COR-L47 (cell line): ENCODE results near the gene CCNYL1.
"Not testable (repeated sequence)": the region's sequence is repeated elsewhere in the genome, so short reads cannot be mapped to it uniquely, and the experiment has no call there.

Experiments used
- DNase-seq: peaks from one replicate; lab custom pipeline; 2025; lab: John Stamatoyannopoulos, UW

CCNYL1 gene

DNA sequence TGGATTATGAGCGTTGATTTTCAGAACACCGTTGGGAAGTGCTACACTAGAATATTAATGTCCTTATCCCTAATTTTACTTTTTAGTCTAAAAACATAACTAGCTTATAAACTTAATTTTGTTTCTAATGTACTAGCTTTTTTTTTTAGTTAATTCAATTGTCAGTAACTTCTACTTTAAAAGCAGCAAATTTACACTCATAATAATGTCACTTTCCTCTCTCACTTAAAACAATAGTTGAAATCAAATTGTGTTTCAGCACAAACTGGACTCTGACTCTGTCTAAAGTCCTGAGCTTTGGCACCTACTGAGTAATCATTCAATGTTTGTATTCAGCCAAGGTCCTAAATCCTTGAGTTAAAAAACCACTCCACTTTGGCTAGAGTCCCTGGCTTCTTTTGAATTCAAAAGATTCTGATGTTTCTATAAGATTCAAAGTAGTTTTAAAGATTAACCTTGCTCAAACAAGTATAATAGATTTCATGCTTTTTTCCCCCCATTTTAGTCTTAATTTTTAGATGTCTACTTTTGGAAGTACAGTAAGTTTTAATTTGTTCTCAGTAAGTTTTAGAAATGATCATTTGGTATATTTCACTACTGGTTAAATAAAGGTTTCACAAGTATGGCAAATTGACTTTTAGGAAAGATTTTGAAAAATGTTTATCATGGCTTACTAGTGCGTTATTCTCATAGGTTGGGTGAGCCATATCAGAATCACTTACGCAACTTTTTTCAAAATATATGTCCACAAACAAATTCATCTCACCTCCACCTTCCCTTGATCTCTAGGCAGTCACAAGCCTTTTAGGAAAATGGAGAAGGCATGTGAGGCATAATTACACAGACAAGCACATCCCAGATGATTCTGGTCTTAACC is 23.4 kb downstream of the CCNYL1 start:
- no peak for DNase-seq

DNA sequence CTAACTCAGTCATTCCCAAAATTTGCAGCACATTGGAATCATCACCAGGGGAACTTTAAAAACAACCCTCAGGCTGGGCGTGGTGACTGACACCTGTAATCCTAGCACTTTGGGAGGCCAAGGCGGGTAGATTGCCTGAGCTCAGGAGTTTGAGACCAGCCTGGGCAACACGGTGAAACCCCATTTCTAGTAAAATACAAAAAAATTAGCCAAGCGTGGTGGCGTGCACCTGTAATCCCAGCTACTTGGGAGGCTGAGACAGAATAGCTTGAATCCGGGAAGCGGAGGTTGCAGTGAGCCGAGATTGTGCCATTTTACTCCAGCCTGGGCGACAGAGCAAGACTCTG is 24.0 kb downstream of the CCNYL1 start:
- DNase-seq, result not testable (repeated sequence)

DNA sequence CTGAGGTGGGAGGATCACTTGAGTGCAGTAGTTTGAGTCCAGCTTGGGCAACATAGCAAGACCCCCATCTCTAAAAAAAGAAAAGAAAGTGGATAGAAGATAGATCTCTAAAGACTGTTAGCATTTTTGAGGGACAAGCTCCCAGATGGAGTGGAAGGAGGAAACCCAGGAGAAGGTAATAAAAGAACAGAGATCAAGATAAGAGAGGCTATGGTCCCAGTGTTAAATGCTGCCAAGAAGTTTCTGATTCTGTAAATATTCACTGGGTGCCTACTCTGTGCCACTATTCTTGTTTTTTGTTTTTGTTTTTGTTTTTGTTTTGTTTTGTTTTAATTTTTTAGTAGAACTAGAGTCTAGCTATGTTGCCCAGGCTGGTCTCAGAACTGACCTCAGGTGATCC is 32.1 kb downstream of the CCNYL1 start:
- DNase-seq, result no peak

DNA sequence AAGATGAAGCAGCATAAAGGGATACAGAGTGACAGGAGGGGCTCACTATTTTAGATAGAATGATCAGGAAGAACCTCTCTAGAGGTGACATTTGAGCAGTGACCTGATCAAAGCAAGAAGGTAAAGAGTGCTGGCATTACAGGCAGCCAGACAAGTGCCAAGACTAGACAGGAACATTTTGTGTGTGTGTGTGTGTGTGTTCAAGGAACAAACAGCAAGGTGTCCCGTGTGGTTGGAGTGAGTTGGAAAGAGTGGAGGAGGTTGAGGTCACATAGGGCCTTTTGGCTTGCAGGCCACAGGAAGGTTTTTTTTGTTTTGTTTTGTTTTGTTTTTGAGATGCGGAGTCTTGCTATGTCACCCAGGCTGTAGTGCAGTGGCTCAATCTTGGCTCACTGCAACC is 32.6 kb downstream of the CCNYL1 start:
- no peak for DNase-seq

DNA sequence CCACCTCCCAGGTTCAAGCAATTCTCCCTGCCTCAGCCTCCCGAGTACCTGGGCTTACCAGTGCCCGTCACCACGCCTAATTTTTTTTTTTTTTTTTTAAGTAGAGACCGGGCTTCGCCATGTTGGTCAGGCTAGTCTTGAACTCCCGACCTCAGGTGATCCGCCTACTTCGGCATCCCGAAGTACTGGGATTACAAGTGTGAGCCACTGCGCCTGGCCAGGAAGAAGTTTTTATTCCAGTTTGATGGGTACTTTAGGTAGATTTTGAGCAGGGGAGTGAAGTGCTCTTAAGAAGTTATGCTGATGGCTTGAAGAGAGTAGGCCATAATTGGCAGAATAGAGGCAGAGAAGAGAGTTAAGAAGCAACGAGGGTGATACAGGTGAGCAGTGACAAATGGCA is 33.0 kb downstream of the CCNYL1 start:
- no peak for DNase-seq

DNA sequence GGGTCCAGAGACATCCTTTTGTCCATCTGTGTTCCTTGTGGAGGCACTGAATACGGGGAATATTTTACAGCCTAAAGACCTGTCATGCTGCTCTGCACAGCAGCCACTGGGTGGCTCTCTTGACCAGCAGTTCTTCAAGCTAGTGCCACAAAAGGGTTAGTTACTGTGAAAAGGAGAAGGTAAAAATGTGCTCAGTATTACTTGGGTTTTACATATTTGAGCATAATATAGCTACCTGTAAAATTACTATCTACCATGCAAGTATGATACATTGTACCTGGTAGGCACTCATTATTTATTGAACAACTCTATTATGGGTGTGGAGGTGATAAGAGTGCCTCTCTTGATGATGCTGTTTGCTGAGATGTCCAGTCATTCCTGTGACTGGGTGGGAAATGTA is 34.7 kb downstream of the CCNYL1 start:
- DNase-seq, result peak; percentile 61

DNA sequence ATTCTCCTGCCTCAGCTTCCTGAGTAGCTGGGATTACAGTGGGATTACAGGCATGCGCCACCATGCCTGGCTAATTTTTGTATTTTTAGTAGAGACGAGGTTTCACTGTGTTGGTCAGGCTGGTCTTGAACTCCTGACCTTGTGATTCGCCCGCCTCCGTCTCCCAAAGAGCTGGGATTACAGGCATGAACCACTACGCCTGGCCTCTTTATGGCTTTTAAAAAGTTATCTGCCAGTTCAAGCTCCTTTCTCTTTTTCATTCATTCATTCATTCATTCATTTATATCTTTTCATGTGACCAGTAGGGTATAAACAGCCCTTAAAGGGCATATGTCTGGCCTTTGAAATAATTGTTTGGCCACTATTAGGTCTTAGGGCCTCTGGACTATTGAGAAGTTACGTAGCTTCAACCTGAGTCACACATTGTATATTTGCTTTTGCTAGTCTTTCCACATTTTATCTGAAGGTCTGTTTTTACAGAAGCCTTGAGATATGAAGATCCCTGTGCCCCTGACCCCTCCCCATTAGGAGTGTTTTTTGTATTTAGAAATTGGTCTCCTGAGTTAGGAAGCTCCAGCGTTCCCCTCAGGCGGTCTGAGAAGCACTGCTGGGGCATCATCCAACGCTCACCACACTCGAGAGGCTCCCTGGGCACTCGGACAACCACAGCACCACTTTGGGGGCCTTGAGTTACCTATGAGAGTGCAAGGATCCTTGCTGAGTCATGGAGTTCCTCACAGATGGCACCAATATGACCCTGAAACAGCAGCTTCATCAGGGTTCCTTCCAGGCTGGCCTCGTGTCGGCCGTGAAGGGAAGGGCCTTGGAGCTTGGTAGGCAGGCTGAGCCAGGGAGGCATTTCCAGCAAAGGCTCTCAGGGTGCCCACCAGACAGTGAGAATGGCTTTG is 36.5 kb downstream of the CCNYL1 start:
- no peak for DNase-seq

DNA sequence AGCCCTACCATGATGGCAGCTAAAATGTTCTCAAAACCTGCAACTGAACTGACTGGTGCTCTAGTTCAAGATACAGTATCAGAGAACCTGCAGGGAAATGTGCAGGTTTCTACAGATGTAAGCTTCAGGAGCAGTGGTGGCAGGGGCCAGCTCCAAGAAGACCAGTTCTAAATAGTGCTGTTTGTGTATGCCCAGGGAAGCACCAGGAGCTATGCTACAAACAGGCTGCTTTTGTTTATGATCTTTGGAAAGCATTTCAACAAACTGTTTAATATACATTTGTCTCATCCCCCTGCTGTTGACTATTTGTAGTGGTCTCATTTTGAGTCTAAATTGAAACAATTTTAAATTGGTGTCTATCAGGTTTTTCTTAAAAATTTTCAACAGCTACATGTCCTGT is 37.6 kb downstream of the CCNYL1 start:
- no peak for DNase-seq

DNA sequence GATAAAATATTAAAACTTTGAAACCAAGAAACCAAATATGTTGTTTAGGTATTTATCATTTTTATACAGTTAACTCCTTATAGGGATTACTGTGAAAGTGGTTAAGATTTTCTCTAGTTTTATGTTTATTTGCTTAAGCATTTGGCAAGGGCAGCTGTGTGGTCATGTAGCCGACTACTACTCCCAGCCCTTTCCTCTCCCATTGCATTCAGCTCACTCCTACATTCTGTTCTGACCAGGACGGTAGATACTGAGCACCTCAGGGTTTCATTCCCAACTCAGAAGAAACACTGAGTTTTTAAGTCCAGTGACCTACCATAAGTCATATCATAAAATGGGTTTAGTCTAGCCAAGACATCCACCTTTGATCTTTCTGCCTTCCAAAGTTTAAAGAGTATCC is 38.4 kb downstream of the CCNYL1 start:
- no peak for DNase-seq

DNA sequence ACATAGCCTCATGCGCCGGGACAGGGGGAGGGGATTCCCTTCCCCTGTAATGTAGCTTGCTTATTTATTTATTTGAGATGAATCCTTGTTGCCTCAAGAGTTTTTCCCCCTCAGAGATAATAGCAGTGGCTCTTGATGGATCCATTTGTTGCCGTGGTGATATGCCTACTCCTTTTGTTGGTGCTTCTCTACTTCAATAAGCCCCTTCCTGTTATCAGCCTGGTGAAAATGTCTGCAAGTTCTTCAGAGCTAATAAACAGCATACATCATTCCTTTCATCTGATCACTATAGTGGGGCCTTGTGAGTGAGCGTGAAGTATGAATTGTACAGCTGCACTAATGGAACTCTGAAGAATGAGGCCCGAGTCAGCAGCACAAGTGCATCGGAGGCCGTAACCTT is 38.9 kb downstream of the CCNYL1 start:
- DNase-seq, result peak; percentile 41

DNA sequence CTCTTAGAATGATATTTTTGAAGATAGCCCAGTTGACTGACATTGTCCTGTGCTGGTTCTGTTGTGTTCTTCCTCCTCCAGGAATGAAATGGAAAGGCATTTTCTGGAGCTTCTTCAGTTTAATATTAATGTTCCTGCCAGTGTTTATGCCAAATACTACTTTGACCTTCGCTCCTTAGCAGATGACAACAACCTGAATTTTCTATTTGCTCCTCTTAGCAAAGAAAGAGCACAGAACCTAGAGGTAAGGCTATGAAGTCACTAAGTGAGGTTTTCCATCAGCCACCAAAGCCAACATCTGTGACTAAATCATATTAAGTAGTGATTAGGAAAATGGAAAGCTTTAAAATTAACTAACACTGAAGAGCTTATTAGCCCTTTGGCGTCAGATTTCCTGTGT is 39.4 kb downstream of the CCNYL1 start:
- DNase-seq, result no peak

DNA sequence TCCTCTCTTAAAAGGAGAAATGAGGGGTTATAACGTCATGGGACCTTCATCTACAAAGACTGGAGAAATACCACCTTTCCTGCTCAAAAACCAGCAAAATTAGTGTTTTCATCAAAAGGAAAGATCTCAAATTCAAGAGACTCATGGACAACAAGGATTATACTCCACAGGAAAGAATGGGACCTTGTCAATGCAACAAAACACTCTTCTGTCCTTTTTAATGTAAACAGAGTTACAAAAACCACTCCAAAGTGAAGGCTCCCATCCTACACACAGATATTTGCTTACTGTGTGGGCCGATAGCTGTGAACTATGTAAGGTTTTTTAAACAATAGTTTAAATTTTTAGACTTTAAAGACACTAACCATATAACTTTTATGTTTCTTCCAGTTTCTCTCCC is 42.2 kb downstream of the CCNYL1 start:
- not testable (repeated sequence) for DNase-seq

DNA sequence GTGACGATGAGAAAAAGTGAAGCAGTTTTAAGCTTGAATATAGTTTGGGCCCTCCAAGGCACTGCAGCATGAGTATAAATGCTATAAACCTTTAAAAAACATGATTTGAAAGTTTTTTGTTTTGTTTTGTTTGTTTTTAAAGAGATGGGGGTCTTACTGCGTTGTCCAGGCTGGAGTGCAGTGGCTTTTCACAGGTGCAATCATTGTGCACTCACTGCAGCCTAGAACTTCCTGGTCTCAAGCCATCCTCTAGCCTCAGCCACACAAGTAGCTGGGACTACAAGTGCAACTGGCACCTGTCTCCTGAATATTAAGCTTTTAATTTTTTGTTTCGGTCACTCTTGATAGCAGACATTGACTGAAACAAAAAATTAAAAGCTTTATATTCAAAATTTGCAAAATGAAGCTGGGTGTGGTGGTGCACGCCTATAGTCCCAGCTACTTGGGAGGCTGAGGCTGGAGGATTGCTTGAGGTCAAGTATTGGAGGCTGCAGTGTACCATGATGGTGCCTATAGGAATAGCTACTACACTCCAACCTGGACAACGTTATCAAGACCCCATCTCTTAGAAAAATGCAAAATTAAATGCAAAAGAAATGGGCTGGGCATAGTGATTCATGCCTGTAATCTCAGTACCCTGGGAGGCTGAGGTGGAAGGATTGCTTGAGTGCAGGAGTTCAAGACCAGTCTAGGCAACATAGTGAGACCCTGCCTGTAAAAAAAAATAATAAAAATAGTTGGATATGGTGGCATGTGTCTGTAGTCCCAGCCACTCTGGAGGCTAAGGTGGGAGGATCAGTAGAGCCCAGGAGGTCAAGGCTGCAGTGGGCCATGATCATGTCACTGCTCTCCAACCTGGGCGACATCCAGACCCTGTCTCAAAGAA is 43.3 kb downstream of the CCNYL1 start:
- DNase-seq, result no peak

DNA sequence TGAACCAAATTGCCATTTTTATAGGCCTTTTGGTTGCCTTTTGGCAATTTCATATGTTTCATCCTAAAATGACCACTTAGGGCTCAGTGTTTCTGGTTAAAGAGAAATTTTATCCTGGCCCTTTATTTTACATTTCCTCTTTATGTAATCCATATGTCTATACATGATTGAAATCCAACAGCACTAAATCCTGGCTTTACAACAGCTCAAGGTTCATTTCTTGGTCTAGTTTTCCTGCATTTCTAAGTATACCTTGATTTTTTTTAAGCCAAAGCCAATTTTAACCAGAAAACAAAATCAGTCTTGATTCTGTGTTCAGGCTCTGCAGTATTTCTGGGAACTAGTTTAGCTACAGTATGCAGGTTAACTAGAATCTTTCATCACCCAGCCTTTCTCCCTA is 46.6 kb downstream of the CCNYL1 start:
- no peak for DNase-seq

DNA sequence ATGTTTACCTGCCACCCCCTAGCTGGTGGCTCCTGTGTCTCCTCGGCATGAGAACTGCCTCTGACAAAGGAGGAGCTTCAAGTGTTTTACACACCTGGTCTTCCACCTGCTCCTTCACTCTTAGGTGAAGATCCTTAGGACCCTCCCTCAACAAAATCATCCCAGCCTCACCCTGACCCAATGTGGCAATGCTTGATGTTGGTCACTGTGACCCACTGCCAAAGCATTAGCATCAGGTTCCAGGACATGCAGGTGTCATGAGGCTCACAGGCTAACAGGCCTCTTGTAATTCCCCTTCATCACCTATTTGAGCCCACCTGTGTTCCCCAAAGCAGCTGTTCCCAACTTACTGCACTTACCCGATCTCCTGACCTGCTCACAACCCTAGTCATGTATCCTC is 48.5 kb downstream of the CCNYL1 start:
- no peak for DNase-seq

DNA sequence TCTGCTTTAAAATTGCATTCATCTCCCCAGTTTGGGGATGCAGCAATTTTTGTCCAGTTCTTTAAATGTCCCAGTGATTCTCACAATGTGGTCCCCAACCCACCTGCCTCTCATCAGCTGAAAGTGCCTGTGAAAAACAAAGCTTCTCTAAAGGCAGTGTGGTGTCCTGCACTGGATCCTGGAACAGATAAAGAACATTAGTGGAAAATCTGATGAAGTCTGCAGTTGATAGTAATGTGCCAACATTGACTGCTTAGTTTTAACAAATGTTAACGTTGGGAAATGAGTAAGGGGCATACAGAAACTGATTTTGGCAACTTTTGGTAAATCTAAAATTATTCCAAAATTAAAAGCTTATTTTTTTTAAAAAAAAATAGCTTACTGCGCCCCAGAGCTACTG is 49.0 kb downstream of the CCNYL1 start:
- DNase-seq, result no peak

DNA sequence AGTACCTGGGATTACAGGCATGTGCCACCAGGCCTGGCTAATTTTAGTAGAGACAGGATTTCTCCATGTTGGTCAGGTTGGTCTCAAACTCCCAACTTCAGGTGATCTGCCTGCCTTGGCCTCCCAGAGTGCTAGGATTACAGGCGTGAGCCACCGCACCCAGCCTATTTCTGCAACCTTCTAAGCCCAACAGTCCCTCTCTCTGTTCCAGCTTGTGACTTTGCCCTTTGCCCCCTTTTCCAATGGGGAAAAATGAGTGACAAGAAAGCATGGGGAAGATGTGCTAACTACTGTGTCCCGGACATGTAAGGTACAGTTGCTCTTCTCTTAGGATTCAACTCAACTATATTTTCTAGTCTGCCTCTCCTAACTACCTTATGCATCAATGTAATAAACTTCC is 50.0 kb downstream of the CCNYL1 start:
- DNase-seq, result not testable (repeated sequence)

DNA sequence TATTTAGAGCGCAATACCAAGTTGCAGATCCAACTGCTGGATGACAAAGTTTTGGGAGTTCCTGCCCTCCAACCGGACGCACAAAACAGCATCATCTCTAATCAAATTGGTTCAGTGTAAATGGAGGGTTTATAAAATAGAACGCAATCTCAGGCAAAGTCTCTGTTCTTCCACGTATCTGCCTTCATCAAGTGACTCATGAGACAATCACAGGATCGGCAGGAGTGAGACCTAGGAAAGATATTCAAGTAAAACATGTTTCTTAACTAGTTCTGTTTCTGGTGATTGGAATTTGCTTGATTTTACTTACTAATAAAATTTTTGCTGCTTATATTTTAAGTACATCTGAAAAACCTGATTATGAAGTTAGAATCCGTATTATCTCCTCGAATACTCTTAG is 50.7 kb downstream of the CCNYL1 start:
- no peak for DNase-seq

DNA sequence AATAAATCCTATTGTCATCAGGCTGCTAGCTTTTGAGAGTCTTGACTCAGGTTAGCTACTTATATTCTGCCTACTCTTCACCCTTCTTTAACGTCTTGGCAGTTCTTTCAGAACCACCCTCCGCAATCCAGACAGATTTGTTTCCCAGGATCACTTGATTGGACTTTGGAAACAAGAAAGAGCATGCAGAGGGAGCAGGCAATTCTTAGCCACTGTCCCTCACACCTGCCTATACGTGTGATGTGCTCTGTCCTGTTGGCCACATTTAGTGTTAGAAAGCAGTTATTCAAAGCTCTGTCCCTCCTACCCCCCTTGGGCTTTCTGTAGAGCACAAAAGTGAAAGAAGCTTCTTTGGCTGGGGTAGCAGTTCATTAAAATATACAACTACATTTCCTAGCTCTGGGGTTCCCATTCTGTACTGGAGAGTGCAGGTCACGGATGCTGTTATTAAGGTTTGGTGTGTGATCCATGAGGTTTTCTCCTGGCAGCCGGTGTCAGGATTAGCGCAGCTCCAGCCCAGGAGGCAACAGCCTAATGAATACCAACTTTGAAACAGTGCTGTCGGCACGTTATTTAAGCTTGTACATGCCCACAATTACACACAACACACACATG is 52.0 kb downstream of the CCNYL1 start:
- DNase-seq, result no peak

DNA sequence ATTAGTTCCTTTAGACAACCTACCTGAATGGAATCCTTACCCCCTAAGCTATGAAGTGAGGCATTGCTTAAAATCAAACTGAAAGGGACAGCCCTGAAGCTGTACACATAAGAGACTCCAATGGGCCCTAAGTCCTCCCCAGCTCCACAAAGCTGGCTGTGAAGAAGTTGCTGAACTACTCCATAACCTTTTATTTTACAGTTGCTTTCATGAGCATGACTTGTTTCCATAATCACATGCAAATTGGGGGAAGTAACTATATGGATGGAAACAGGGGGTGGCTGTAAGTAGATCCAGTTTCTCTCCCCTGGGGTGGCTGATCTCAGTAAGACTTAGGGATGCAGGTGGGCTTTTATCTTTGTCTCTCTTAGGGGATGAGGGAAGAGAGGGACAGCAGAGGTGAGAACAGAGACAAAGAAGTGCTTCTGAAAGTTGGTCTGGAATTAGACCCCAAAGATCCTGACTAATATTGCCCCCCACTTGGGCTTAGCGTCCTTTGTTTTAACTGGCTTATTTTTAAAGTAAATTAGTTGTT is 52.7 kb downstream of the CCNYL1 start:
- DNase-seq, result no peak

DNA sequence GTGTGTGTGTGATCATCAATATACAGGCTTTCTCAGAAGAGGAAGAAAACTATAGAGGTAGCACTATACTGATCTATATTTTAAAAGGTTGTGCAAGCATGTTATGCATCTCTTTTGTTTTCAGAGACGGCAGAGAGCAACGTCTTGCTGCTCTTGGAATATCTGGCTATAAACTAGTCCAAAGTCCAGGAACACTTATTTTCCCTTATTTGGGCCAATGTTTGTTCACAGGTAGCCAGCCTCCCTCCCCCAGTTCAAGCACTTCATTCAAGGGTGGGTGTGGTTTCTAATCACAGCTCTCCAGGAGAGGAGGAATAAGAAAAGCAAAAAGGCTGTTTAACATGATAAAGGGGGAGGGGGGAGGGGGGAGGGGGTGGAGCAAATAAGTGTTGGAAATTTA is 54.1 kb downstream of the CCNYL1 start:
- no peak for DNase-seq
